ENCODE results near the gene GRM7.
A peak's percentile ranks its signal among the peaks of the same experiment; 100 is the strongest.
"Not testable (repeated sequence)": the region's sequence is repeated elsewhere in the genome, so short reads cannot be mapped to it uniquely, and the experiment has no call there.

Gene GRM7

DNA sequence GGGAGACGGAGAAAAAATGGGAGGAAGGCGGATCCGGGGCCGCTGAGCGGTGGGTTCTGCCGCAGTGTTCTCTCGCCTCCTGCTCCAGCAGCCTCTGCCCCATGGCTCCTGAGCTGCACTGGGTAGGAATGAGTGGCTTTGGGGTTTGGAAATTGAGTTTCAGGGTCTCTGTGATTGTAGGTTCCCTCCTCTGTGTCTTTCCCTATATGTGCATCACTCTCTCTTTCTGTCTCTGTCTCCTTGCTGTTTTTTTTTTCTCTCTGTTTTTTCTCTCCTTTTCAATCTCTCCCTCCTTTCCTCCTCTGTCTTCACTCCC lies 1.9 kb downstream of the GRM7 start:
- no peak overlapping the region for H3K27ac ChIP-seq (ENCODE audit: low read depth, low read length)
- peak overlapping the region; percentile 78 for H3K4me3 ChIP-seq (ENCODE audit: low read depth, low read length)
- H3K9me3 ChIP-seq (ENCODE audit: control insufficient read depth, insufficient read depth, low read length): no peaks in the 10 kb centered on the region
- H3K27me3 ChIP-seq (ENCODE audit: control insufficient read depth, insufficient read depth, low read length): peaks cover 82% of the 10 kb centered on the region
- H3K4me1 ChIP-seq (ENCODE audit: control insufficient read depth, insufficient read depth, low read length): peaks cover 10% of the 10 kb centered on the region; the same call in 1 of the 2 replicates
- no peak overlapping the region for H3K9ac ChIP-seq (ENCODE audit: low read depth, low read length)
- H3K36me3 ChIP-seq (ENCODE audit: control insufficient read depth, insufficient read depth, low read length): no peaks in the 10 kb centered on the region

- Histone ChIP-seq H3K9me3 (ENCODE audit: control insufficient read depth, insufficient read depth, low read length) (no peaks in the 10 kb centered on the region), H3K36me3 (ENCODE audit: control insufficient read depth, insufficient read depth, low read length) (no peaks in the 10 kb centered on the region), H3K9ac (ENCODE audit: low read depth, low read length) (no peak overlapping the region), H3K4me1 (ENCODE audit: control insufficient read depth, insufficient read depth, low read length) (peaks cover 13% of the 10 kb centered on the region), H3K27ac (ENCODE audit: low read depth, low read length) (no peak overlapping the region), H3K4me3 (ENCODE audit: low read depth, low read length) (no peak overlapping the region), H3K27me3 (ENCODE audit: control insufficient read depth, insufficient read depth, low read length) (peaks cover 38% of the 10 kb centered on the region)
Observed at GRCh38 chr3:6867269-6867668, 6.4 kb downstream of the GRM7 start.

DNA sequence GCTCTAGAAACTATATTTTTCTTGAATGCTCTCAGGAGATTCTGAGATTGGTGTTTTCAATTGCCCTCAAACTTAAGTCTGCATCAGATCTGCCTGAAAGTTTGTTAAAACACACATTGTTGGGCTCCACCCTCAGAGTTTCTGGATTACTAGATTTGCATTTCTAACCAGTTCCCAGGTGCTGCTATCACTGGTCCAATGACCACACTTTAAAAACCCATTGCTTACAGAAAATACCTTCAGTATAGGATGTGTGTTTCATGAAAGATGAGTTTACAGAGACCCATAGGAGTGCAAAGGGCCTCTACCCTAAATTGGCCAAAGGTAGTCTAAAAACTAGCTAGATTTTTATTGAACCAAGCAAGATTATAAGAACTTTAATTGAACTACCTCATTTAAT lies 17.8 kb downstream of the GRM7 start:
- Histone ChIP-seq H3K4me1 (ENCODE audit: control insufficient read depth, insufficient read depth, low read length) (no peaks in the 10 kb centered on the region), H3K9ac (ENCODE audit: low read depth, low read length) (no peak overlapping the region), H3K27me3 (ENCODE audit: control insufficient read depth, insufficient read depth, low read length) (no peaks in the 10 kb centered on the region), H3K27ac (ENCODE audit: low read depth, low read length) (no peak overlapping the region), H3K36me3 (ENCODE audit: control insufficient read depth, insufficient read depth, low read length) (no peaks in the 10 kb centered on the region), H3K4me3 (ENCODE audit: low read depth, low read length) (no peak overlapping the region), H3K9me3 (ENCODE audit: control insufficient read depth, insufficient read depth, low read length) (no peaks in the 10 kb centered on the region)

DNA sequence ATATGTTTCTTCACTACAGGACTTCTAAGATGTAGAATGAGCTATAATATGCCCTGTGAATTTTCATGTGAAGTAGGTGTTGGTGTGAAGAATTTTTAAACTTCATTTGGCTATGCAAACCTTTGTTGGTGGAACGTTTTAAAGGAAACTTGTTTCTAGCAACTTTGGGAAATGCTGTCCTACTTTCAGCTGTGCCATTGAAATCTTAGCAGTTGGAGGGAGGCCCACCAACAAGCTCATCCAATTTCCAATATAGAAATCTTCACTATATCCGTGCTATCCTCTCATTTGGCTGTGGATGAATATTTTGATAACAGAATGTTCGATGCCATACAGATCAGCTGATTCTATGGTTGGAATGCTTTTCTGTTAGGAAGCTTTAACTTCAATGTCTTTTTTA lies 51.3 kb downstream of the GRM7 start:
- Histone ChIP-seq H3K9me3 (ENCODE audit: control insufficient read depth, insufficient read depth, low read length) (no peaks in the 10 kb centered on the region), H3K4me1 (ENCODE audit: control insufficient read depth, insufficient read depth, low read length) (no peaks in the 10 kb centered on the region), H3K9ac (ENCODE audit: low read depth, low read length) (no peak overlapping the region), H3K27ac (ENCODE audit: low read depth, low read length) (no peak overlapping the region), H3K27me3 (ENCODE audit: control insufficient read depth, insufficient read depth, low read length) (no peaks in the 10 kb centered on the region), H3K4me3 (ENCODE audit: low read depth, low read length) (no peak overlapping the region), H3K36me3 (ENCODE audit: control insufficient read depth, insufficient read depth, low read length) (no peaks in the 10 kb centered on the region)

DNA sequence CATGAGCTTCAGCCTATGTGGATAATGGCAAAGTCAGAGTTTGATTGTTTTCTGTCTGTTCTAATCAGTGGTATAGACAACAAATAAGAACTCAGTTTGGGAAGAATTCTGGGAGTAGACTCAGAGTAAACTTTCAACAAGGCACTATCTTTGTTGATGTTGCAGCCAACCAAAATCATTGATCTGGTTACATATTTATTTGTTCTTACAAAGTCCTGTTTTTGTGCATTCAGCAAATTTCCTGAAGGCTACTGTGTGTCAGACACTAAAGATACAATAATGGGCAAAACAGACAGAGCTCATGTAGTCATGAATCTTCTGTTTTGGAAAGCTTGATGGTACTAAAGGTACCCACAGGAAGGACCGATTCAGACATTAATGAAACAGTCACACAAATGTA lies 55.0 kb downstream of the GRM7 start:
- H3K27ac ChIP-seq (ENCODE audit: low read depth, low read length): no peak overlapping the region
- H3K4me3 ChIP-seq (ENCODE audit: low read depth, low read length): no peak overlapping the region
- H3K27me3 ChIP-seq (ENCODE audit: control insufficient read depth, insufficient read depth, low read length): no peaks in the 10 kb centered on the region
- H3K36me3 ChIP-seq (ENCODE audit: control insufficient read depth, insufficient read depth, low read length): no peaks in the 10 kb centered on the region
- no peaks in the 10 kb centered on the region for H3K4me1 ChIP-seq (ENCODE audit: control insufficient read depth, insufficient read depth, low read length)
- no peak overlapping the region for H3K9ac ChIP-seq (ENCODE audit: low read depth, low read length)
- no peaks in the 10 kb centered on the region for H3K9me3 ChIP-seq (ENCODE audit: control insufficient read depth, insufficient read depth, low read length)

DNA sequence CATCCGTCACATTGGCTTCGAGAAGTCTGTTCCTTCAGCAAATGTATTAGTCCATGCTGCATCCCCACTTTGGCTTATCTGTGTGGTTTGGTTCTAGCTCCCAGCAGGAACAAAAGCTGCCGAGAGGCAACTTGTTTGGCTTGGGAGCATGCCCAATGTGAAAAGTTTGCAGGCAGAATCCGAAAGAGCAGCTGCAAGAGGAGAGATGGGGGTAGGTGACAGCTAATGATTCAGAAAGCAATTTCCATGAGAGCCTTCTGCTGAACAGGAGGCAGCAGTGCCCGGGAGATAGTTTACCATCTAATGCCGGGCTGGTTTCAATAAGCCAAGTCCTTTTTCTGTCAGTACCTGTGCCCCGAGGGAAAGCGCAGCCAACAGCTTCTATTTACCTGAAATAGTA lies 60.2 kb downstream of the GRM7 start:
- H3K4me1 ChIP-seq (ENCODE audit: control insufficient read depth, insufficient read depth, low read length): no peaks in the 10 kb centered on the region
- H3K27ac ChIP-seq (ENCODE audit: low read depth, low read length): no peak overlapping the region
- no peak overlapping the region for H3K4me3 ChIP-seq (ENCODE audit: low read depth, low read length)
- H3K36me3 ChIP-seq (ENCODE audit: control insufficient read depth, insufficient read depth, low read length): no peaks in the 10 kb centered on the region
- H3K9me3 ChIP-seq (ENCODE audit: control insufficient read depth, insufficient read depth, low read length): no peaks in the 10 kb centered on the region
- no peaks in the 10 kb centered on the region for H3K27me3 ChIP-seq (ENCODE audit: control insufficient read depth, insufficient read depth, low read length)
- no peak overlapping the region for H3K9ac ChIP-seq (ENCODE audit: low read depth, low read length)

- Histone ChIP-seq H3K9ac (ENCODE audit: low read depth, low read length) (no peak overlapping the region), H3K4me1 (ENCODE audit: control insufficient read depth, insufficient read depth, low read length) (no peaks in the 10 kb centered on the region), H3K27me3 (ENCODE audit: control insufficient read depth, insufficient read depth, low read length) (no peaks in the 10 kb centered on the region), H3K27ac (ENCODE audit: low read depth, low read length) (no peak overlapping the region), H3K36me3 (ENCODE audit: control insufficient read depth, insufficient read depth, low read length) (no peaks in the 10 kb centered on the region), H3K4me3 (ENCODE audit: low read depth, low read length) (no peak overlapping the region), H3K9me3 (ENCODE audit: control insufficient read depth, insufficient read depth, low read length) (no peaks in the 10 kb centered on the region)
Observed at GRCh38 chr3:6921876-6922275, 61.0 kb downstream of the GRM7 start.

- H3K4me3 ChIP-seq (ENCODE audit: low read depth, low read length): no peak overlapping the region
- no peaks in the 10 kb centered on the region for H3K9me3 ChIP-seq (ENCODE audit: control insufficient read depth, insufficient read depth, low read length)
- no peaks in the 10 kb centered on the region for H3K4me1 ChIP-seq (ENCODE audit: control insufficient read depth, insufficient read depth, low read length)
- H3K9ac ChIP-seq (ENCODE audit: low read depth, low read length): no peak overlapping the region
- H3K27me3 ChIP-seq (ENCODE audit: control insufficient read depth, insufficient read depth, low read length): no peaks in the 10 kb centered on the region
- no peak overlapping the region for H3K27ac ChIP-seq (ENCODE audit: low read depth, low read length)
- H3K36me3 ChIP-seq (ENCODE audit: control insufficient read depth, insufficient read depth, low read length): no peaks in the 10 kb centered on the region
Observed at GRCh38 chr3:6928064-6928463, 67.1 kb downstream of the GRM7 start.

- no peaks in the 10 kb centered on the region for H3K9me3 ChIP-seq (ENCODE audit: control insufficient read depth, insufficient read depth, low read length)
Observed at GRCh38 chr3:6929918-6930317, 69.0 kb downstream of the GRM7 start.

DNA sequence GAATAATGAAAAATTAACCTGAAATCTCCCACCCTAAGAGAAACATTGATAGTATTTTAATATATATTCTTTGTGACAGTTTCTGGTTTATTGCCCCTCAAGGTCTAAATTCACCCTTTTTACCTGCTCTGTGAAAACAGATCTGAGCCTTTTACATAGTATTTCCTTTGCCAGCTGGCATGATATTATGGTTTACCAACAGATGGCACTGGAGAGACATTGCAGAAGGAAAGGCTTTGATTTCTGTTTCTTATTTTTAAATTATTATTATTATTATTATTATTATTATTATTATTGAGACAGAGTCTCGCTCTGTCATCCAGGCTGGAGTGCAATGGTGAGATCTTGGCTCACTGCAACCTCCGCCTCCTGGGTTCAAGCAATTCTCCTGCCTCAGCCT lies 74.5 kb downstream of the GRM7 start:
- H3K4me3 ChIP-seq (ENCODE audit: low read depth, low read length); H3K36me3 ChIP-seq (ENCODE audit: control insufficient read depth, insufficient read depth, low read length); H3K4me1 ChIP-seq (ENCODE audit: control insufficient read depth, insufficient read depth, low read length); H3K9ac ChIP-seq (ENCODE audit: low read depth, low read length); H3K27ac ChIP-seq (ENCODE audit: low read depth, low read length); H3K27me3 ChIP-seq (ENCODE audit: control insufficient read depth, insufficient read depth, low read length); H3K9me3 ChIP-seq (ENCODE audit: control insufficient read depth, insufficient read depth, low read length): not testable (repeated sequence)

More at GRCh38 chr3:6929918-6930317, 69.0 kb downstream of the GRM7 start:
- no peak overlapping the region for H3K9ac ChIP-seq (ENCODE audit: low read depth, low read length)
- H3K4me3 ChIP-seq (ENCODE audit: low read depth, low read length): no peak overlapping the region
- no peak overlapping the region for H3K27ac ChIP-seq (ENCODE audit: low read depth, low read length)
- no peaks in the 10 kb centered on the region for H3K4me1 ChIP-seq (ENCODE audit: control insufficient read depth, insufficient read depth, low read length)
- no peaks in the 10 kb centered on the region for H3K27me3 ChIP-seq (ENCODE audit: control insufficient read depth, insufficient read depth, low read length)
- H3K36me3 ChIP-seq (ENCODE audit: control insufficient read depth, insufficient read depth, low read length): no peaks in the 10 kb centered on the region

DNA sequence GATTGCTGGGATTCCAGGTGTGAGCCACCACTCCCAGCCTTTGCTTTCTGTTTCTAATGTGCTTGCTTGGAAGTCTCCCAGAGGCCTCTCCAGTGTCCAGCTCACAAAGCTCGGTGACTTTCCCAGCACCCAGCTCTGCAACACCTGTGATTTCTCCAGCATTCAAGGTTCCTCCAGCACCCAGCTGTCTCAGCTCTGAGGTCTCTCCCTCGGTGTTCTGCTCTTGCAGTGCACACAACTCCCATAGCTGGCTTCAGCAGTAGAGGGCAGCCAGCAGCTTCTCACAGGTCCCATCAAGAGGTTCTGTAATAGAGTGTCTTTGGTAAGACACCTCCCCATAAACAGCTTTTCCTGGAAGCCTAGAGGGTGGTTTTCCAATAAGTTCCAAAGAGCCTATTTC lies 75.1 kb downstream of the GRM7 start:
- no peaks in the 10 kb centered on the region for H3K27me3 ChIP-seq (ENCODE audit: control insufficient read depth, insufficient read depth, low read length)
- H3K9ac ChIP-seq (ENCODE audit: low read depth, low read length): no peak overlapping the region
- no peaks in the 10 kb centered on the region for H3K4me1 ChIP-seq (ENCODE audit: control insufficient read depth, insufficient read depth, low read length)
- no peak overlapping the region for H3K4me3 ChIP-seq (ENCODE audit: low read depth, low read length)
- no peaks in the 10 kb centered on the region for H3K9me3 ChIP-seq (ENCODE audit: control insufficient read depth, insufficient read depth, low read length)
- H3K36me3 ChIP-seq (ENCODE audit: control insufficient read depth, insufficient read depth, low read length): no peaks in the 10 kb centered on the region
- no peak overlapping the region for H3K27ac ChIP-seq (ENCODE audit: low read depth, low read length)

DNA sequence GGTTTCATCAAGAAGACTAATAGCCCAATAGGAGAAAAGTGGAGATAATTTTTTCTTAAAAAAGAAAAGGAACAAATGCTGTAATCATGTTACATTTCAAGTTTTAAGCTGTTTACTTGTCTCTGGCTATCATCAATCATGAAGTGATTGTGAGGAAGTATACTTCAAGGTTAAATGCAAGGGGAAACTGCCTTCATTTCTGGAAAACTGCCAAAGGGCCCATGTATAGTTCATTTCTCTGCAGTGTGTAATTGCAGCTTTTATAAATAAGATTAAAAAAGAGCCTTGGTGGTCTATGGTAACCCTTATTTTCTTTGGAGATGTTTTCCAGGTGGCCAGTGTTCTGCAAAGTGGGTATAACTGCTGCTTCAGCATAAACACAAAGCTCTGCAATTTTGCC lies 101.9 kb downstream of the GRM7 start:
- Histone ChIP-seq H3K9ac (ENCODE audit: low read depth, low read length) (no peak overlapping the region), H3K27me3 (ENCODE audit: control insufficient read depth, insufficient read depth, low read length) (peaks cover 9% of the 10 kb centered on the region)

More for the DNA sequence above, 101.9 kb downstream of the GRM7 start:
- H3K4me1 ChIP-seq (ENCODE audit: control insufficient read depth, insufficient read depth, low read length): peaks cover 8% of the 10 kb centered on the region
- H3K4me3 ChIP-seq (ENCODE audit: low read depth, low read length): no peak overlapping the region
- no peaks in the 10 kb centered on the region for H3K9me3 ChIP-seq (ENCODE audit: control insufficient read depth, insufficient read depth, low read length)
- H3K36me3 ChIP-seq (ENCODE audit: control insufficient read depth, insufficient read depth, low read length): no peaks in the 10 kb centered on the region
- no peak overlapping the region for H3K27ac ChIP-seq (ENCODE audit: low read depth, low read length)

Measured in HUES48 (cell line).